Measurements from ENCODE around the gene CORO2B.
"Not testable (repeated sequence)": the region's sequence is repeated elsewhere in the genome, so short reads cannot be mapped to it uniquely, and the experiment has no call there.

CORO2B gene

DNA sequence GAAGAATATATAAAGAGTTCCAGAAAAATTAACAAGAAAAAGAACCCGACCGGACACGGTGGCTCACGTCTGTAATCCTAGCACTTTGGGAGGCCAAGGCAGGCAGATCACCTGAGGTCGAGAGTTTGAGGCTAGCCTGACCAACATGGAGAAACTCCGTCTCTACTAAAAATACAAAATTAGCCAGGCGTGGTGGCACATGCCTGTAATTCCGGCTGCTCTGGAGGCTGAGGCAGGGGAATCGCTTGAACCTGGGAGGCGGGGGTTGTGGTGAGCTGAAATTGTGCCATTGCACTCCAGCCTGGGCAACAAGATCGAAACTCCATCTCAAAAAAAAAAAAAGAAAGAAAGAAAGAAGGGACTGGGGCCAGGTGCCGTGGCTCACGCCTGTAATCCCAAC is 68.6 kb downstream of the CORO2B start:
- DNase-seq (ENCODE audit: low spot score): not testable (repeated sequence)

GRCh38 chr15:68650901-68651709 is 72.3 kb downstream of the CORO2B start:
- DNase-seq (ENCODE audit: low spot score): peak; percentile 43

DNA sequence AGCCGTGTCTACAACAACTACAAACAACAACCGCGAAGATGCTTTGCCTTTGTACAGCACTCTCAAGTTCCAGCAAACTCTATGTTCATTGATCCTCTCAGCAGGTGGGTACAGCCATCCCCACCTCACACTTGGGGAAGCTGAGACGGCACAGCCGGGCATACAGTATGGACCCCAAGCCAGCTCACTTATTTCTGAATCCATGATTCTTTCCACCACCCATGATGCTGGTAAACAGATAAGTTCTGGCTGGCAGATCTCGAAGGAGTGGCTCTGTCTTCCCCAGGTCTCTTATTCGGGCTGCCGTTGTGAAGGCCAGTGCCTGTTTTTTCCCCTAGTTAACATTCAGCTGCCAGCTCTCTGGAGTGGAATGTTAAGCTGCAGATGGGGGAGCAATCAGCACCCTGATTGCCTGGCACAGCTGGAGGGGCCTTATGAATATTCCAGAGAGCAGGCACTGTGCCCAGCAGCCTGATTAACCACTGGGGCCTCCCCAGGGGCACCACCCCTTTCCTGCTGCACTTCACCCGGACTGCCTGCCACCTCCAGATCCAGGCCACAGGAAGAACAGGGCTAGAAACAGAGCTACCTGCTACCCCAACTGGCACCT is 73.2 kb downstream of the CORO2B start:
- DNase-seq (ENCODE audit: low spot score): peak; percentile 67

DNA sequence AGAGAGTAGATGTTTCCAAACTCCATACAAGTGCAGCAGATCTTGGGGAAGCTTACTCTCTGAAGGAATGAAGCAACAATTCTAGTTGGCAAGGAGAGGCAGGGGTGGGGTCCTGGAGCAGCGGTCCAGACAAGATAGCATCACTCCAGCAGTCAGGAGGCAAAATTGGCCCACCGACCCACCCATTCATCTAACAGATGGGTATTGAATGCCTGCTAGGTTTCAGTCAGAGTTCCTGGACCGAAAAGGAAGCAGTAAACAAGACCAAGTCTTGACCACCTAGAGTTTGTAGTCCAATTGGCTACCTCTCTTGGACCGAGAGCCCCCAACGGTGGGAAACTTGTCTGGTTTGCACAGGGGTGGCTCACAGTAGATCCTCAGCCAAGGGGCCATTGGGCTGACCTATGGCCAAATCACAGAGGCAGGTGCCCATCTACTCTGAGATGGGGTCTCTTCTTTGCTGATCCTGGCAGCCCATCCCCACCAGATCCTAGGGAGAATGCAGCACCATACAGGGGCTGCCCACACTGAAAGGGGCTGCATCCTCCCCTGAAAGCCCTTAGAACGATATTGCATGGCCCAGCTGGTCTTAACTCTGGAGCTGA is 74.3 kb downstream of the CORO2B start:
- no peak for DNase-seq (ENCODE audit: low spot score)

- no peak for DNase-seq (ENCODE audit: low spot score)
Observed at GRCh38 chr15:68653801-68654200, 75.0 kb downstream of the CORO2B start.

DNA sequence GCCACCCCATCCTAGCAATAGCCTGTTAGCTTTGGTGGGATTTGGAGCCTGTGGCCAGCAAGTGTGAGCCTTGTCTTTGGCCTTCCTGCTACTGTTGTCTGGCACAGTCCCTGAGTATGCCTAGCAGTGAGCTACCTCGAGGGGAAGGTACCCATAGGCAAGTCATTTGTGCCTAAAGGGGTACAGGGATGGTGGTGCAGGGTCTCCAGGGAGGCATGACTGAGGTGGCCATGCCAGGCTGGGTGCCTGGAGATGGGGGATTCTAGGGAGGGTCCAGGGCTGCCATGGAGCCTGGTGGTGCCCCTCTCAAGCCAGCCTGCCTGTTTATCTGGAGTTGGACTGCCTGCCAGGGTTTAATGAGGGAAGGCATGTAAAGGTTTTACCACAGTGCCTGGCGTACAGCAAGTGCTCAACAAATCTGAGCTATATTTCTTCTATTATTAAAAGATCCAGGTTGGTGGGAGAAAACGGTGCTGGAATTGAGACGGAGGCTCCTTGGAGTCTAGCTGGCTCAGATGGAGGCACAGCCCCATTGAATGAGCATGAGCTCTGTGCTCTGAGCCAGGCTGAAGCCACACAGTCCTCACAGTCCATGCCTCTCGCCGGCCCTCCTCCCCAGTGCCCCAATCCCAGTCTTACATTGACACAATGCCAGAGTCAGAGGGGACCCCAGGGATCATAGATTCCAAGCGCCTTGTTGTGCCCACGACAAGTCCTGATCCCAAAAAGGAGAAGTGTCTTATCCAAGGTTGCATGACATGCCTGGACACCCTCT is 76.2 kb downstream of the CORO2B start:
- no peak for DNase-seq (ENCODE audit: low spot score)

DNA sequence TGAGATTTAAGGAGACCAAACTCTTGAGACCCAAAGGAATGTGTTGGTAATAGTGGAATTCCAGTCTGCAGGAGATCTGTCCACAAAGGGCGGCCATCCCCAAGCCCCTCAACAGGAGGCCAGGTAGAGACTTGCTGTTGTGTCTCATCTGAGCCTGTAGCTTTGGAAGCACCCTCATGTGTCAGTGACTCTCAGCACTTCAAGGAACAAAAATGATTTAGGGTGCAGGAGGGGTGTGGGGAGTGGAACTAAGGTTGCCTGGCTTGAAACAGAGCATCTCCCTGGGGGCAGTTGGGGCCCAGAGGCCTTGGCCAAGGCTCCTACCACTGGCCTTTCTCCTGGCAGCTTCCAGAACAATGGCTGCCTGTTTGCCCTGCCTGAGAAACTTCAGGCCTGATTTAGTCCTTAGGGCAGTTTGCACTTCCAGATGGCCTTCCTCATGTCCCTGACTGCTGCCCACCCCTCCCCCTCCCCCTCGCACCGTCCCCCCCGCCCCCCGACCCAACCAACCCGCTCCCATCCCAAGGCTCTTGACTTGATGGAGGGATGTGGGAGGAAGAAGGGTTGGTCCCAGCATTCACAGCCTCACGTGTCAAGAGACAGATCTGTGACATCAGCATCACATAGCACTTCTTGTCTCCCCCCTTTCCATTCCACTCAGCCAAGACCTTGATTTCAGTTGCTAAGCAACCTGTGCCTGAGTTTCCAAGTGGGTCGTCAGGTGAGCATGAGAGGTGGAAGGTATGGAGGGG is 77.1 kb downstream of the CORO2B start:
- no peak for DNase-seq (ENCODE audit: low spot score)

DNA sequence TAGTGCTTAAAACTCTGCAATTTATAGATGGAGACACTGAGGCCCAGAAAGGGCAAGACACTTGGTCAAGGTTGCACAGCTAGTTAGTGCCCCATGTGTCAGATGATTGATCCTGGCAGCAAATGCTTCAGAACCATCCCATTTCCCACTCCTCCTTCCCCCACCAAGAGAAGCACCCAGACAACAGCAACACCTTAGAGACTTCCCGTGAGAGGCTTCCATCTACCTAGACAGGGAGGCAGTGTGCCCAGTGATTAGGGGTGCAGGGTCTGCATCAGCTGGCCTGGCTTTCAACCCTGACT is 77.6 kb downstream of the CORO2B start:
- no peak for DNase-seq (ENCODE audit: low spot score)

GRCh38 chr15:68658151-68658550 is 79.4 kb downstream of the CORO2B start:
- DNase-seq (ENCODE audit: low spot score): no peak

DNA sequence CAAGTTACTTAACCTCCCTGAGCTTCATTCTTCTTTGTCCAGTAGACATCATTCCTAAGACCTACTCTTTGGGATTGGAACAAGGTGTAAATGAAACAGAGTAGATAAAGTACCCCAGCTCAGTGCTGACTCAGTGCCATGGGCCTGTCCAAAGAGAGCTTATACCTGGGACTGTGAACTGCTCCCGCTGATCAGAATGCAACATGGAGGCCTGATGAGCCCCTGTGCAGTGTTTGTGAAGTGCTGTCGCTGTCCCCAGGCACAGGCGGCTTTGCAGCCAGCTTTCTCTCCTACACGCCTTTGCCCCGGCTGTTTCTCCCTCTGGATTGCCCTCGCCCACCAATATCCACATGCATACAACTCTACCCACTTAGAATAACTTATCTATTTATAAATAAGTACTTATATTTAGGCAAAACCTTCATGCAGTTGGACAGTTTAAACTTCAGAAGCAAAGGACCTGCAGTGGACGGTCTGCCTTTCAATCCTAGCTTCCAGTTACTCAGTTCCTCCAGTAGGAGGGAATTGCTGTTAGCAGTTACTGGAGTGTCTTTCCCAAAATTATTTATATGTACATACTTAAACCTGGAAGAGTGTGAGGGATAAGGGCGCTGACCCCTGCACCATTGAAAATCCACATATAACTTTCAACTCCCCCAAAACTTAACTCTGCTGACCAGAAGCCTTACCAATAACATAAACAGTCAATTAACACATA is 80.0 kb downstream of the CORO2B start:
- no peak for DNase-seq (ENCODE audit: low spot score)

- no peak for DNase-seq (ENCODE audit: low spot score)
Observed at GRCh38 chr15:68663526-68663925, 84.7 kb downstream of the CORO2B start.

DNA sequence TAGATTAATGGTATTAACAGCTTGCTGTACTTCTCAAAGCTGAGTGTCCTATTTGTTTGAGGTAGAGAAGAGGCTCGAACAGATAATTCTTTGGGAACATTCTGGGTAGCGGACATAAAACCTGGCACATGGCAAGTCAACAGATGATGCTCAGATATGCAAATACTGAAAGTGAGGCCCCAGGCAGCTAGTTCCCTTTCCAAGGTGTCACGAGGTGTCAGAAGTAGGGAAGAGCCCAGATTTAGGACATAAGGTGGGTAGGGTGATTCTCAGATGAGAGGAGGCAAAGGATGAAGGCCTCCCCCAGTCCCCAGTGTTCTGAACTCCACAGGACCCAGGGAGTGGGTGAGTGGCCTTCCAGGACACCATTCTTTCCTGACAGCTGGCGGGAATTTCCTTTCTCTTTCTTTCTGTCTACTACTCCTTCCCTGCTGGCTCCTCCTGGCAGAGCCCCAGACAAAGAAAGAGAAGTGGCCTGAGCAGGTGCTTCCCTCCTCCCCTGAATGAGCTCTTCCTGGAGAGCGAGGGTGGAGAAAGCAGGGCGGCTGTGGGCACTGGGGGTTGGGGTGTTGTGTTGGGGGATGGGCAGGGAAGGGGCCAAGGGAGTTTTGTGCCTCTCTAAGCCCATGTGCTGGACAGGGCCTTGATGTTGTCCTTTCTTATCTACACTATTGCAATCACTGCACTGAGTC is 87.5 kb downstream of the CORO2B start:
- no peak for DNase-seq (ENCODE audit: low spot score)

GRCh38 chr15:68666812-68667450 is 88.1 kb downstream of the CORO2B start:
- DNase-seq (ENCODE audit: low spot score): no peak

- no peak for DNase-seq (ENCODE audit: low spot score)
Observed at GRCh38 chr15:68667800-68668625, 89.2 kb downstream of the CORO2B start.

DNA sequence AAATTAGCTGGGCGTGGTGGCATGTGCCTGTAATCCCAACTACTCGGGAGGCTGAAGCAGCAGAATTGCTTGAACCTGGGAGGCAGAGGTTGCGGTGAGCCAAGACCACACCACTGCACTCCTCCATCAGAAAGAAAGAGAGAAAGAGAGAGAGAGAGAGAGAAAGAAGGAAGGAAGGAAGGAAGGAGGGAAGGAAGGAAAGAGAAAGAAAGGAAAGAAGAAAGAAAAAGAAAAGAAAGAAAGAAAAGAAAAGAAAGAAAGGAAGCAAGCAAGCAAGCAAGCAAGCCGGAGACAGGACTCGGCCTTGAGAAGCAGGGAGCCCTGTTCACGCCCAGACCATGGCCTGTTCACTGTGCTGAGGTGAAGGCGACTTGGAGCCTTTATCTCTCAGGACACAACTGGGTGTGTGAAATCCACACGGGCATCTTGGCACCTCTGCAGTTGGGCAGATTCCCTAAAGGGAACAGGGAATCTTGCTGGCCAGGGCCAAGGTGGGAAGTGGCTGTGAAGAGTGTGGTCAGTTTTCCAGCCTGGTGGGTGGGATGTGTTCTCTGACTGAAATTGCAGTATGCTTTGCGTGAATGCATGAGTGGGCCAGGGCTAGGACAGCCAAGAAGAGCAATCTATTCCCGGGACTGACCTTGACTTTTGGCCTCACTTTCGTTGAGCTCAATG is 90.3 kb downstream of the CORO2B start:
- DNase-seq (ENCODE audit: low spot score): no peak

DNA sequence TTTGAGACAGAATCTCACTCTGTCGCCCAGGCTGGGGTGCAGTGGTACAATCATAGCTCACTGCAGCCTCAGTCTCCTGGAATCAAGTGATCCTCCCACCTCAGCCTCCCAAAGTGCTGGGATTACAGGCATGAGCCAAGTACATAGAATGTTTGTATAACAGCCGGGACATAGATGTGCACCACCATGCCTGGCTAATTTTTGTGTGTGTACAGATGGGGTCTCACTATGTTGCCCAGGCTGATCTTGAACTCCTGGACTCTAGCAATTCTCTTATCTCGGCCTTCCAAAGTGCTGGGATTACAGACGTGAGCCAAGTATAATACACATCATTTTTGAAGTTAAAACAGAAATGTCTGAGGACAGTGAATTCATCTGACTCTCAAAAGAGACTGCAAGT is 93.5 kb downstream of the CORO2B start:
- DNase-seq (ENCODE audit: low spot score): no peak

GRCh38 chr15:68672781-68673205 is 94.0 kb downstream of the CORO2B start:
- DNase-seq (ENCODE audit: low spot score): no peak

GRCh38 chr15:68674975-68675374 is 96.2 kb downstream of the CORO2B start:
- DNase-seq (ENCODE audit: low spot score): peak; percentile 70

All from kidney tubule cell (primary cell).